Gastrocnemius medialis (tissue), 4 donors: Measurements from ENCODE around the gene SDK2. TPM values are rescaled to one million over a fixed set of nuclear protein-coding genes. Genes with fewer than 3 reads are reported as not detected.

Source experiments
- ATAC-seq, 2 donors: fragments of 150-250 bp; one replicate each; pipeline ENCODE4 v1.9.1; 2016
- DNase-seq, 2 donors: peaks; one replicate each; pipeline ENCODE4 v3.0.0-alpha.2; 2019
- H3K27ac ChIP-seq, 4 donors: fragments of 200-600 bp; sonication (generic); 1 replicate in 1 of 4; 2 replicates in 3 of 4; pipeline ENCODE4 v1.5.1; 2016 to 2018; ENCODE audit warnings: mild to moderate bottlenecking in 2 of 4, moderate library complexity in 1 of 4
- H3K27me3 ChIP-seq, 3 donors: fragments of 200-600 bp; sonication (generic) in 2 of 3; 1 replicate in 1 of 3; 2 replicates in 2 of 3; pipeline versions ENCODE4 v1.5.1 to v1.6.0; 2016 to 2019; ENCODE audit warnings: mild to moderate bottlenecking in 1 of 3, moderate library complexity in 1 of 3
- H3K36me3 ChIP-seq, 2 donors: fragments of 200-600 bp; sonication (generic) in 1 of 2; one replicate each; pipeline ENCODE4 v1.5.1; 2017 to 2018
- H3K4me1 ChIP-seq, 2 donors: fragments of 200-600 bp; sonication (generic) in 1 of 2; one replicate each; pipeline ENCODE4 v1.5.1; 2016 to 2017; ENCODE audit warnings: mild to moderate bottlenecking in 2 of 2
- H3K4me3 ChIP-seq, 4 donors: fragments of 200-600 bp; sonication (generic) in 3 of 4; 1 replicate in 1 of 4; 2 replicates in 3 of 4; pipeline ENCODE4 v1.5.1; 2016 to 2019; ENCODE audit warnings: mild to moderate bottlenecking in 2 of 4
- H3K9me3 ChIP-seq, 3 donors: fragments of 200-600 bp; sonication (generic) in 2 of 3; 1 replicate in 1 of 3; 2 replicates in 2 of 3; pipeline ENCODE4 v1.5.1; 2016 to 2019
- POLR2A ChIP-seq, 2 donors: fragments of 450-650 bp; IDR thresholded peaks; one replicate each; pipeline ENCODE4 v1.6.1; 2017; ENCODE audit warnings: antibody characterized with exemption in 2 of 2, mild to moderate bottlenecking in 2 of 2, moderate library complexity in 2 of 2
- in situ Hi-C, 4 donors: fragments of 200-750 bp; cut with MboI; loops; one replicate each; pipeline versions ENCODE4 v1.15.0 to v1.8.0; 2017; ENCODE audit warnings: low sequenced_read_pairs in 4 of 4
- intact Hi-C: fragments of 100-400 bp; cut with DNase I; formaldehyde crosslinking; loops from one replicate; pipeline ENCODE4 v1.15.1; 2023; ENCODE audit warnings: low total_unique reads
- total RNA-seq, 4 donors: library from RNA; depleted of rRNA; stranded (reverse); fragments of >200 nt; gene quantifications; one replicate each; pipeline versions ENCODE4 v1.1.0 to v1.2.3, GENCODE V29; 2016
- TF ChIP-seq, protein P1 (sequence below), 5 experiments: fragments of 450-650 bp in 3 of 5; fragments of 200-600 bp in 2 of 5; sonication (generic) in 2 of 5; IDR thresholded peaks in 4 of 5; conservative IDR thresholded peaks in 1 of 5; 1 replicate in 4 of 5; 2 replicates in 1 of 5; pipeline ENCODE4 v1.5.1; 2016 to 2019; ENCODE audit warnings: antibody characterized with exemption in 5 of 5, mild to moderate bottlenecking in 3 of 5, moderate library complexity in 3 of 5

The SDK2 gene
- total RNA-seq, 4 donors from 2014 or later = 0.02 to 0.31 (median 0.13) TPM

DNA sequence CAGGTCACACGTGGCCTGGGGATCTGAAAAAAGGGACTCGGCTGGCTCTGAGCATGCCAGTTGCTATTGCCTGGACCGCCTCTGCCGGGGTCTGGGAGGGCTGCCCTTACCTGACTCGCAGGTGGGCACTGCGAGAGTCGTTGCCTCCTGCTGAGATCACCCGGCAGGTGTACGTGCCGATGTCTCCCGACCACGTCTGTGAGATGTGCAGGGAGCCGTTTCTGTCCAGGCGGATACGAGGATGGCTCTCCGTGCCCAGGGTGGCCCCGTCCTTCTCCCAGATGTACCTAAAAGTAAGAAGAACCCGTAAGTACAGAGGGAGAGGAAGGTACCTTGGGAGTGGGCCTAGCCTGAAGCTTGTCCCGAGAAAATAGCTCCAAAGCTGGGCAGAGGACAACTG lies 220.4 kb downstream of the SDK2 start:
- H3K4me1 ChIP-seq = no peaks in the 10 kb centered on the region
- DNase-seq = no peak
- no peak for ATAC-seq
- no peaks in the 10 kb centered on the region for H3K36me3 ChIP-seq
- no peak for TF ChIP-seq POLR2A (IDR thresholded peaks at IDR 0.05)
- TF ChIP-seq, protein P1, sequence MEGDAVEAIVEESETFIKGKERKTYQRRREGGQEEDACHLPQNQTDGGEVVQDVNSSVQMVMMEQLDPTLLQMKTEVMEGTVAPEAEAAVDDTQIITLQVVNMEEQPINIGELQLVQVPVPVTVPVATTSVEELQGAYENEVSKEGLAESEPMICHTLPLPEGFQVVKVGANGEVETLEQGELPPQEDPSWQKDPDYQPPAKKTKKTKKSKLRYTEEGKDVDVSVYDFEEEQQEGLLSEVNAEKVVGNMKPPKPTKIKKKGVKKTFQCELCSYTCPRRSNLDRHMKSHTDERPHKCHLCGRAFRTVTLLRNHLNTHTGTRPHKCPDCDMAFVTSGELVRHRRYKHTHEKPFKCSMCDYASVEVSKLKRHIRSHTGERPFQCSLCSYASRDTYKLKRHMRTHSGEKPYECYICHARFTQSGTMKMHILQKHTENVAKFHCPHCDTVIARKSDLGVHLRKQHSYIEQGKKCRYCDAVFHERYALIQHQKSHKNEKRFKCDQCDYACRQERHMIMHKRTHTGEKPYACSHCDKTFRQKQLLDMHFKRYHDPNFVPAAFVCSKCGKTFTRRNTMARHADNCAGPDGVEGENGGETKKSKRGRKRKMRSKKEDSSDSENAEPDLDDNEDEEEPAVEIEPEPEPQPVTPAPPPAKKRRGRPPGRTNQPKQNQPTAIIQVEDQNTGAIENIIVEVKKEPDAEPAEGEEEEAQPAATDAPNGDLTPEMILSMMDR (IDR thresholded peaks at IDR 0.05 in 4 of 5, conservative IDR thresholded peaks at IDR 0.05 in 1 of 5) = no peak
- no peaks in the 10 kb centered on the region for H3K27me3 ChIP-seq
- intact Hi-C loops (no loop called here), in situ Hi-C loops (loop anchor here in 3 of 4 donors (10.0 kb wide), 2 partner anchors 281 to 751 kb away; no protein-coding TSS in a partner anchor)
- no peak overlapping the region for H3K4me3 ChIP-seq
- H3K27ac ChIP-seq = no peak overlapping the region
- no peaks in the 10 kb centered on the region for H3K9me3 ChIP-seq

- ATAC-seq (no peak), DNase-seq (no peak)
- H3K27ac ChIP-seq = no peak overlapping the region
- in situ Hi-C loops (loop anchor here in 3 of 4 donors (10.0 kb wide), 2 partner anchors 282 to 752 kb away; no protein-coding TSS in a partner anchor), intact Hi-C loops (no loop called here)
- H3K9me3 ChIP-seq = no peaks in the 10 kb centered on the region
- no peaks in the 10 kb centered on the region for H3K4me1 ChIP-seq
- no peaks in the 10 kb centered on the region for H3K36me3 ChIP-seq
- no peaks in the 10 kb centered on the region for H3K27me3 ChIP-seq
- TF ChIP-seq, protein P1 (IDR thresholded peaks at IDR 0.05 in 4 of 5, conservative IDR thresholded peaks at IDR 0.05 in 1 of 5) = no peak
- no peak overlapping the region for H3K4me3 ChIP-seq
These were observed 221.0 kb downstream of the SDK2 start for GRCh38 chr17:73423159-73423715.

GRCh38 chr17:73422121-73422520 lies 222.1 kb downstream of the SDK2 start:
- no peaks in the 10 kb centered on the region for H3K4me1 ChIP-seq
- no peak overlapping the region for H3K4me3 ChIP-seq
- no peaks in the 10 kb centered on the region for H3K27me3 ChIP-seq
- H3K27ac ChIP-seq = no peak overlapping the region
- H3K36me3 ChIP-seq = no peaks in the 10 kb centered on the region
- ATAC-seq (no peak), DNase-seq (no peak)
- no peaks in the 10 kb centered on the region for H3K9me3 ChIP-seq
- intact Hi-C loops (no loop called here), in situ Hi-C loops (loop anchor here in 3 of 4 donors (10.0 kb wide), 2 partner anchors 283 to 753 kb away; no protein-coding TSS in a partner anchor)
- TF ChIP-seq, protein P1 (IDR thresholded peaks at IDR 0.05 in 4 of 5, conservative IDR thresholded peaks at IDR 0.05 in 1 of 5) = no peak
- no peak for TF ChIP-seq POLR2A (IDR thresholded peaks at IDR 0.05)

DNA sequence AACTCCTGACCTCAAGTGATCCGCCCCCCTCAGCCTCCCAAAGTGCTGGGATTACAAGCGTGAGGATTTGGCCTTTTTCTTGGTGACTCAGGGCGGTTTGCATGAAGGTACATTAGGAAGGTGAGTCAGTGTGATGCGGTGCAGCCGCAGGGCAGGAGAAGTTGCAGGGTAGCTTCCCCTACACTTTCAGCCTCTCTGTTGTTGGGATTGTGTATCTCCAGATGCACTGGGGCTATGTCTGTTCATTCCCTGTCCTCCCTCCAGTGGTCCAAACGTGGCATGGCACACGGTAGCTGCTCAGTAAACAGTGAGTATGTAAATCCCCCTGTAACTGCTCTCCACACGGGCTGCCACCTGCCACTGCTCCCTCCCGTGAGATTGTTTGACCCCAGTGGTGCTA lies 223.3 kb downstream of the SDK2 start:
- intact Hi-C loops = no loop called here
- ATAC-seq (no peak), DNase-seq (no peak)
- Histone ChIP-seq H3K27ac (no peak overlapping the region), H3K36me3 (no peaks in the 10 kb centered on the region), H3K4me1 (no peaks in the 10 kb centered on the region), H3K4me3 (no peak overlapping the region), H3K27me3 (no peaks in the 10 kb centered on the region), H3K9me3 (no peaks in the 10 kb centered on the region)
- no peak for TF ChIP-seq POLR2A (IDR thresholded peaks at IDR 0.05)
- TF ChIP-seq, protein P1 (IDR thresholded peaks at IDR 0.05 in 4 of 5, conservative IDR thresholded peaks at IDR 0.05 in 1 of 5) = no peak
- in situ Hi-C loops = loop anchor here in 3 of 4 donors (10.0 kb wide), 2 partner anchors 284 to 754 kb away; no protein-coding TSS in a partner anchor
